Fibroblast of lung (primary cell): ENCODE results near the gene STOML2. TPM values are rescaled to one million over a fixed set of nuclear protein-coding genes. Genes with fewer than 3 reads are reported as not detected.

ENCODE experiments used
- DNase-seq, 2 donors: peaks; one replicate each; pipeline versions ENCODE4 v3.0.0 to v3.0.0-alpha.2; 2010; ENCODE audit warnings: low read depth in 2 of 2
- H2AFZ ChIP-seq: 2 replicates; pipeline ENCODE4 v1.5.1; 2012; ENCODE audit warnings: low read length, control low read depth, inconsistent platforms
- H3K27ac ChIP-seq: 2 replicates; pipeline ENCODE4 v1.5.1; 2011; ENCODE audit warnings: low read length, control low read depth; ENCODE audit not compliant: insufficient read depth
- H3K27me3 ChIP-seq: 2 replicates; pipeline ENCODE4 v1.5.1; 2011; ENCODE audit warnings: mild to moderate bottlenecking, low read length; ENCODE audit not compliant: control insufficient read depth, insufficient read depth
- H3K36me3 ChIP-seq: 2 replicates; pipeline ENCODE4 v1.5.1; 2011; ENCODE audit warnings: low read length; ENCODE audit not compliant: control insufficient read depth, insufficient read depth
- H3K4me1 ChIP-seq: 2 replicates; pipeline ENCODE4 v1.5.1; 2011; ENCODE audit warnings: low read length; ENCODE audit not compliant: control insufficient read depth, insufficient read depth; ENCODE audit errors: extremely low read depth
- H3K4me2 ChIP-seq: 2 replicates; pipeline ENCODE4 v1.5.1; 2011; ENCODE audit warnings: low read length, control low read depth; ENCODE audit not compliant: insufficient read depth; ENCODE audit errors: extremely low read depth
- H3K4me3 ChIP-seq, 4 experiments: fragments of 200-600 bp in 1 of 4; sonication (generic) in 1 of 4; replicated peaks in 1 of 4; 2 replicates each; pipeline ENCODE4 v1.5.1; 2011 to 2016; ENCODE audit warnings: low read length in 4 of 4, low read depth in 3 of 4, mild to moderate bottlenecking in 3 of 4, control low read depth in 2 of 4, inconsistent platforms in 1 of 4, mixed read lengths in 1 of 4; ENCODE audit not compliant: insufficient read depth in 1 of 4; ENCODE audit errors: control extremely low read depth in 1 of 4
- H3K79me2 ChIP-seq: 2 replicates; pipeline ENCODE4 v1.5.1; 2012; ENCODE audit warnings: mild to moderate bottlenecking, low read length, inconsistent platforms; ENCODE audit not compliant: control insufficient read depth, insufficient read depth
- H3K9ac ChIP-seq: 2 replicates; pipeline ENCODE4 v1.5.1; 2011; ENCODE audit warnings: mild to moderate bottlenecking, low read length, control low read depth; ENCODE audit not compliant: insufficient read depth
- H3K9me3 ChIP-seq: 2 replicates; pipeline ENCODE4 v1.5.1; 2012; ENCODE audit warnings: low read depth, low read length; ENCODE audit not compliant: control insufficient read depth, insufficient read depth
- H4K20me1 ChIP-seq: 2 replicates; pipeline ENCODE4 v1.5.1; 2011; ENCODE audit warnings: low read length; ENCODE audit not compliant: control insufficient read depth, insufficient read depth; ENCODE audit errors: extremely low read depth
- EZH2 ChIP-seq: IDR thresholded peaks from 2 replicates; pipeline ENCODE4 v1.5.1; 2012; ENCODE audit warnings: low read length, control low read depth, mild to moderate bottlenecking; ENCODE audit errors: missing control alignments
- polyA plus RNA-seq, 2 donors: library from polyadenylated mRNA; depleted of rRNA in 1 of 2; stranded (reverse) in 1 of 2; unstranded in 1 of 2; fragments of >200 nt; gene quantifications; 2 replicates each; pipeline ENCODE4 v1.2.1, GENCODE V29; 2011 to 2012; ENCODE audit warnings: missing spikeins in 1 of 2
- total RNA-seq: library from RNA; depleted of rRNA; stranded (reverse); fragments of >200 nt; gene quantifications from 2 replicates; pipeline ENCODE4 v1.2.1, GENCODE V29; 2014
- TF ChIP-seq, protein P1 (sequence below), 2 donors: IDR thresholded peaks in 1 of 2; conservative IDR thresholded peaks in 1 of 2; 1 replicate in 1 of 2; 2 replicates in 1 of 2; pipeline ENCODE4 v1.5.1; 2011 to 2012; ENCODE audit warnings: low read length in 2 of 2, control low read depth in 1 of 2, inconsistent platforms in 1 of 2, low read depth in 1 of 2, mild to moderate bottlenecking in 1 of 2

The STOML2 gene
- total and polyA plus RNA-seq, 2 donors (not counting 1 experiment from before 2014, with no cell fraction given): 94.0 to 170 TPM

DNA sequence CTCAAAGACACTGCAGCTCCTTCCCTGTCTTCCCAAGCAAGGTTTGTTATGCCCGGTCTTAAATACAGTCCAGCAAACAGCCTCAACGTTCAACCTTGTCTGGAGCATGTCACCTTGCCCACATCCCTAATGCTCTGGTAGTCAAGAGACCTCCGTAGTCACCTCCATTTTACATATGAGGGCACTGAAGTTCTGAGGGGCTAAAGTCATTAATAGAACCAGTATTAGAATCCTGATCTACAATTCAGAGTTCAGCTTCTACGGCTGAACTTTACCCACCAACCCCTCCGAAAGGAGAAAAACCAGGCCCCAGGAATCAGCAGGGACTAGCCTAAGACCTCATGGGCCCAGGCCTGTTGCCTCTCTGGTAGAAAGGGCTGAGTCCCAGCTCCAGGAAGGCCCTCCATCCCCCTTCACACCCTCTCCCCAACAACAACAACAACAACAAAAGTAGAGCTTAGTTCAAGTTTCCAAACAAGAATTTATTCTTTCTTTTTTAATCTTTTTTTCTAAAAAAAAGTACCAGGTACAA, 795 bp upstream of the STOML2 start:
- no peak for TF ChIP-seq EZH2
- TF ChIP-seq, protein P1, sequence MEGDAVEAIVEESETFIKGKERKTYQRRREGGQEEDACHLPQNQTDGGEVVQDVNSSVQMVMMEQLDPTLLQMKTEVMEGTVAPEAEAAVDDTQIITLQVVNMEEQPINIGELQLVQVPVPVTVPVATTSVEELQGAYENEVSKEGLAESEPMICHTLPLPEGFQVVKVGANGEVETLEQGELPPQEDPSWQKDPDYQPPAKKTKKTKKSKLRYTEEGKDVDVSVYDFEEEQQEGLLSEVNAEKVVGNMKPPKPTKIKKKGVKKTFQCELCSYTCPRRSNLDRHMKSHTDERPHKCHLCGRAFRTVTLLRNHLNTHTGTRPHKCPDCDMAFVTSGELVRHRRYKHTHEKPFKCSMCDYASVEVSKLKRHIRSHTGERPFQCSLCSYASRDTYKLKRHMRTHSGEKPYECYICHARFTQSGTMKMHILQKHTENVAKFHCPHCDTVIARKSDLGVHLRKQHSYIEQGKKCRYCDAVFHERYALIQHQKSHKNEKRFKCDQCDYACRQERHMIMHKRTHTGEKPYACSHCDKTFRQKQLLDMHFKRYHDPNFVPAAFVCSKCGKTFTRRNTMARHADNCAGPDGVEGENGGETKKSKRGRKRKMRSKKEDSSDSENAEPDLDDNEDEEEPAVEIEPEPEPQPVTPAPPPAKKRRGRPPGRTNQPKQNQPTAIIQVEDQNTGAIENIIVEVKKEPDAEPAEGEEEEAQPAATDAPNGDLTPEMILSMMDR (conservative IDR thresholded peaks at IDR 0.05 in 1 of 2, IDR thresholded peaks at IDR 0.05 in 1 of 2; ENCODE audit: low read depth in 1 of 2, low read length in 2 of 2): no peak
- Histone ChIP-seq H2AFZ (no peak overlapping the region), H3K79me2 (peaks cover 17% of the 10 kb centered on the region), H3K36me3 (peaks cover 21% of the 10 kb centered on the region), H3K4me1 (peaks cover 8% of the 10 kb centered on the region), H3K9ac (peak overlapping the region; percentile 59), H3K4me2 (peak overlapping the region; percentile 81), H3K27ac (peak overlapping the region; percentile 93), H3K9me3 (no peaks in the 10 kb centered on the region), H4K20me1 (no peaks in the 10 kb centered on the region), H3K27me3 (no peaks in the 10 kb centered on the region), H3K4me3 (peak overlapping the region in 2 of 4 experiments; percentile 92 to 96)
- no peak for DNase-seq

DNA sequence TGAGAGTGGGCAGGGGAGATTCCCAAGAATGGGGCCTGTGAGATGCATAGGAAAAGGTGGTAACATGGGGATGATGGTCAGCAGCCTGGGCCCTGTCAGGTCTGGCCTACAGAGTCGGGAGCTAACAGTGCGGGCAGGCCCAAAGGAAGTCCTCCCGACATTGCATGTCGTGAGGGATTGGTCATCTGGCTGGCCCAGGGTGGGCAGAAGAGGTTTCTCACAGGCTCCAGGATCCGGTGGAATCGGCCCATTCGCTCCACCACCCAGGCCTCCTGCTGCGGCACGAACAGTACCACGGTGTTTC, 514 bp downstream of the STOML2 start:
- Histone ChIP-seq H3K4me1 (peaks cover 8% of the 10 kb centered on the region), H2AFZ (peak overlapping the region; percentile 15), H3K4me2 (peak overlapping the region; percentile 82), H3K9ac (peak overlapping the region; percentile 59), H3K9me3 (no peaks in the 10 kb centered on the region), H3K36me3 (peaks cover 21% of the 10 kb centered on the region), H3K27me3 (no peaks in the 10 kb centered on the region), H3K79me2 (peaks cover 15% of the 10 kb centered on the region), H3K4me3 (peak overlapping the region; percentile 43 to 96 (median 82)), H3K27ac (peak overlapping the region; percentile 93), H4K20me1 (no peaks in the 10 kb centered on the region)
- TF ChIP-seq, protein P1 (conservative IDR thresholded peaks at IDR 0.05 in 1 of 2, IDR thresholded peaks at IDR 0.05 in 1 of 2; ENCODE audit: low read depth in 1 of 2, low read length in 2 of 2): no peak
- no peak for TF ChIP-seq EZH2
- DNase-seq: peak in 1 of 2 donors; percentile 28

DNA sequence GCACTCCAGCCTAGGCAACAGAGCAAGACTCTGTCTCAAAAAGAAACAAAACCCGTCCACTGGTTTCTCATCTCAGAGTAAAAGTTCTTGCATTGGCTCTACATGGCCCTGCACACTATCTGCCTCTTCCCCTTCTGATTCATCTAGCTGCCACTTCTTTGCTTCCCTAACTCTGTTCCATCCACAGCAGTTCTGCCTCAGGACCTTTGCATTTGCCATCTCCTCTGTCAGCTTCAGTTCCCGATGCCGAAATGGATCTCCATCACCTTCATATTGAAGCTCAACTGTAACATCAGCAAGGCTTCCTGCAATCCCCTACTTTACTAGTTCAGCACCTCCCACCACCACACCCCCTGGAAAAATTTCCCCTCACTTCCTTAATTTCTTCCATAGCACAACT, 5.4 kb downstream of the STOML2 start:
- no peak for DNase-seq
- Histone ChIP-seq H3K79me2 (peaks cover 13% of the 10 kb centered on the region), H3K4me3 (no peak overlapping the region), H3K9me3 (no peaks in the 10 kb centered on the region), H3K4me2 (no peak overlapping the region), H4K20me1 (no peaks in the 10 kb centered on the region), H3K36me3 (peaks cover 5% of the 10 kb centered on the region), H3K9ac (no peak overlapping the region), H3K4me1 (peaks cover 2% of the 10 kb centered on the region), H2AFZ (no peak overlapping the region), H3K27me3 (no peaks in the 10 kb centered on the region), H3K27ac (no peak overlapping the region)
- TF ChIP-seq, protein P1 (conservative IDR thresholded peaks at IDR 0.05 in 1 of 2, IDR thresholded peaks at IDR 0.05 in 1 of 2; ENCODE audit: low read depth in 1 of 2, low read length in 2 of 2): no peak
- TF ChIP-seq EZH2: no peak
